Endodermal cell (in vitro differentiated cells): Measurements from ENCODE around the gene GALK2. TPM values are rescaled to one million over a fixed set of nuclear protein-coding genes. Genes with fewer than 3 reads are reported as not detected.

Experiments
- DNase-seq: peaks from one replicate; pipeline ENCODE4 v3.0.0-alpha.2; 2017
- H3K27ac ChIP-seq: 2 replicates; pipeline ENCODE4 v1.5.1; 2013; ENCODE audit warnings: mild to moderate bottlenecking, low read depth, low read length, moderate library complexity
- H3K27me3 ChIP-seq: 2 replicates; pipeline ENCODE4 v1.6.1; 2013; ENCODE audit warnings: mild to moderate bottlenecking, low read length, moderate library complexity; ENCODE audit not compliant: insufficient read depth, control insufficient read depth, poor library complexity, severe bottlenecking
- H3K36me3 ChIP-seq: 2 replicates; pipeline ENCODE4 v1.7.0; 2013; ENCODE audit warnings: mild to moderate bottlenecking, low read length, moderate library complexity; ENCODE audit not compliant: control insufficient read depth, insufficient read depth
- H3K4me1 ChIP-seq: one replicate; pipeline ENCODE4 v1.7.0; 2013; ENCODE audit warnings: low read length; ENCODE audit not compliant: control insufficient read depth, insufficient read depth
- H3K4me3 ChIP-seq: 2 replicates; pipeline ENCODE4 v1.5.1; 2013; ENCODE audit warnings: mild to moderate bottlenecking, low read length, moderate library complexity
- H3K9ac ChIP-seq: 2 replicates; pipeline ENCODE4 v1.6.1; 2013; ENCODE audit warnings: mild to moderate bottlenecking, low read length, moderate library complexity; ENCODE audit not compliant: poor library complexity, severe bottlenecking; ENCODE audit errors: extremely low read depth
- H3K9me3 ChIP-seq: 2 replicates; pipeline ENCODE4 v1.6.1; 2013; ENCODE audit warnings: mild to moderate bottlenecking, low read length, moderate library complexity; ENCODE audit not compliant: control insufficient read depth
- H3K27ac Mint-ChIP-seq: 2 replicates; pipeline ENCODE4 v1.8.0; 2020; ENCODE audit warnings: mixed read lengths
- H3K27me3 Mint-ChIP-seq: 2 replicates; pipeline ENCODE4 v1.8.0; 2021; ENCODE audit warnings: mild to moderate bottlenecking, mixed read lengths; ENCODE audit not compliant: insufficient read depth
- H3K36me3 Mint-ChIP-seq: 2 replicates; pipeline ENCODE4 v1.8.0; 2020; ENCODE audit warnings: low read depth, mixed read lengths
- H3K4me1 Mint-ChIP-seq: 2 replicates; pipeline ENCODE4 v1.8.0; 2020; ENCODE audit warnings: mixed read lengths
- H3K4me3 Mint-ChIP-seq: 2 replicates; pipeline ENCODE4 v1.8.0; 2020; ENCODE audit warnings: mild to moderate bottlenecking, moderate library complexity, mixed read lengths
- H3K9me3 Mint-ChIP-seq: 2 replicates; pipeline ENCODE4 v1.8.0; 2020; ENCODE audit warnings: mild to moderate bottlenecking, mixed read lengths
- CTCF ChIP-seq: fragments of 200-600 bp; sonication (generic); conservative IDR thresholded peaks from 2 replicates; pipeline ENCODE4 v1.5.0; 2021; ENCODE audit warnings: antibody characterized with exemption, mild to moderate bottlenecking
- WGBS, 2 experiments: methylation state at CpG; one replicate each; pipeline versions ENCODE4 v1.1.5 to v1.1.7; 2013; ENCODE audit warnings: missing lambda C conversion rate in 2 of 2, mixed read lengths in 1 of 2; ENCODE audit not compliant: insufficient coverage in 1 of 2, insufficient read length in 1 of 2; 5-methylcytosine and 5-hydroxymethylcytosine counted together
- total RNA-seq, 2 donors: library from RNA; stranded (reverse); fragmentation: NEBNext Ultra II Directional in 1 of 2; extraction: Animal tissue kit (Norgen Biotek cat#: 25700) in 1 of 2; gene quantifications; 2 replicates in 1 of 2; 3 replicates in 1 of 2; pipeline ENCODE4 v1.2.1, GENCODE V29; 2021

Gene GALK2
- total RNA-seq, 2 donors from 2014 or later = 13.4 to 19.1 TPM

- Mint-ChIP-seq H3K4me1 (peaks cover 11% of the 10 kb centered on the region), H3K36me3 (peaks cover 3% of the 10 kb centered on the region), H3K27ac (no peak overlapping the region), H3K9me3 (no peaks in the 10 kb centered on the region), H3K27me3 (no peaks in the 10 kb centered on the region), H3K4me3 (no peak overlapping the region)
- no peak for DNase-seq
- TF ChIP-seq CTCF = no peak
- Histone ChIP-seq H3K9me3 (no peaks in the 10 kb centered on the region), H3K36me3 (peaks cover 4% of the 10 kb centered on the region), H3K27ac (no peak overlapping the region), H3K9ac (no peak overlapping the region), H3K27me3 (no peaks in the 10 kb centered on the region), H3K4me1 (peaks cover 3% of the 10 kb centered on the region), H3K4me3 (no peak overlapping the region)
Observed at GRCh38 chr15:49331442-49331841, 161.4 kb downstream of the GALK2 start.

- H3K4me3 ChIP-seq = no peak overlapping the region
- H3K27ac ChIP-seq = no peak overlapping the region
- Mint-ChIP-seq H3K4me1 (peaks cover 11% of the 10 kb centered on the region), H3K27me3 (no peaks in the 10 kb centered on the region), H3K9me3 (no peaks in the 10 kb centered on the region), H3K4me3 (no peak overlapping the region), H3K27ac (no peak overlapping the region), H3K36me3 (peaks cover 3% of the 10 kb centered on the region)
- WGBS, 2 experiments = 93% methylated on average over 3 of the region's 3 CpGs; no CpG with 5 or more reads in 1 of the 2 experiments
- peaks cover 3% of the 10 kb centered on the region for H3K4me1 ChIP-seq
- no peaks in the 10 kb centered on the region for H3K27me3 ChIP-seq
- H3K9me3 ChIP-seq = no peaks in the 10 kb centered on the region
- no peak for DNase-seq
- peaks cover 4% of the 10 kb centered on the region for H3K36me3 ChIP-seq
- no peak overlapping the region for H3K9ac ChIP-seq
- TF ChIP-seq CTCF = no peak
Observed at GRCh38 chr15:49331951-49332350, 161.9 kb downstream of the GALK2 start.

- H3K27me3 Mint-ChIP-seq = no peaks in the 10 kb centered on the region
- H3K27me3 ChIP-seq = no peaks in the 10 kb centered on the region
- H3K9me3 ChIP-seq = peaks cover 7% of the 10 kb centered on the region
- H3K9me3 Mint-ChIP-seq = peaks cover 11% of the 10 kb centered on the region
- H3K36me3 ChIP-seq = no peaks in the 10 kb centered on the region
- DNase-seq = no peak
- no peak for TF ChIP-seq CTCF
- no peak overlapping the region for H3K27ac ChIP-seq
- WGBS, 2 experiments = 81 to 100% methylated on average over 1 to 10 of the region's 10 CpGs
- H3K4me1 Mint-ChIP-seq = peaks cover 4% of the 10 kb centered on the region
- no peak overlapping the region for H3K27ac Mint-ChIP-seq
- no peak overlapping the region for H3K4me3 ChIP-seq
- no peak overlapping the region for H3K4me3 Mint-ChIP-seq
- H3K36me3 Mint-ChIP-seq = peaks cover 7% of the 10 kb centered on the region
- no peaks in the 10 kb centered on the region for H3K4me1 ChIP-seq
- no peak overlapping the region for H3K9ac ChIP-seq
Observed at GRCh38 chr15:49339656-49340055, 169.6 kb downstream of the GALK2 start.
